Omental fat pad (tissue), 4 donors: ENCODE results near the gene APRT. TPM values are rescaled to one million over a fixed set of nuclear protein-coding genes. Genes with fewer than 3 reads are reported as not detected.

ENCODE experiments used
- ATAC-seq: fragments of 150-250 bp; one replicate; pipeline ENCODE4 v1.9.1; 2016; ENCODE audit warnings: mild to moderate bottlenecking, moderate library complexity; ENCODE audit not compliant: low FRiP score
- DNase-seq: peaks from one replicate; pipeline ENCODE4 v3.0.0-alpha.2; 2019; ENCODE audit warnings: low spot score
- total RNA-seq, 4 donors: library from RNA; depleted of rRNA; stranded (reverse); fragments of >200 nt; gene quantifications; one replicate each; pipeline ENCODE4 v1.1.0, GENCODE V29; 2016
- TF ChIP-seq, protein P1 (sequence below), 3 donors: fragments of 450-650 bp; IDR thresholded peaks; one replicate each; pipeline ENCODE4 v1.5.1; 2016 to 2017; ENCODE audit warnings: antibody characterized with exemption in 3 of 3, mild to moderate bottlenecking in 3 of 3, moderate library complexity in 2 of 3

The APRT gene
- total RNA-seq, 4 donors from 2014 or later, result 94.4 to 127 (median 115) TPM

DNA sequence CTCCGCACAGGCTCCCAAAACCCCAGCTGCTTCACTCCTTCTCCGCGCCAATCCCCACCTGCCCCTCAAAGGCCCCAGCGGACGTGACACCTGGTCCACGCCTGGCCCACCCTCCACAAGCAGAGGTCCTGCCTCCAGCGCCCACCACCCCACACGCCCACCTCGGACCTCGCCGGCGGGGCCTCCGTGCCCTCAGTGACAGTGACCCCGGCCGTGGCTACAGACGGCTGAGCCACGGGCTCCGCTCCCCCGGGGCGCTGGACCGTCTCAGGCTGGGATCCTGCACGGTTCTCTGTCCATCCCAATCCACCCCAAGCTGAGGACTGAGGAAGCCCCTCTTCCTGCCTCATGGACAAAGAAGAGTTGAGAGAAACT lies 51.8 kb downstream of the APRT start:
- ATAC-seq (no peak), DNase-seq (no peak)
- TF ChIP-seq, protein P1, sequence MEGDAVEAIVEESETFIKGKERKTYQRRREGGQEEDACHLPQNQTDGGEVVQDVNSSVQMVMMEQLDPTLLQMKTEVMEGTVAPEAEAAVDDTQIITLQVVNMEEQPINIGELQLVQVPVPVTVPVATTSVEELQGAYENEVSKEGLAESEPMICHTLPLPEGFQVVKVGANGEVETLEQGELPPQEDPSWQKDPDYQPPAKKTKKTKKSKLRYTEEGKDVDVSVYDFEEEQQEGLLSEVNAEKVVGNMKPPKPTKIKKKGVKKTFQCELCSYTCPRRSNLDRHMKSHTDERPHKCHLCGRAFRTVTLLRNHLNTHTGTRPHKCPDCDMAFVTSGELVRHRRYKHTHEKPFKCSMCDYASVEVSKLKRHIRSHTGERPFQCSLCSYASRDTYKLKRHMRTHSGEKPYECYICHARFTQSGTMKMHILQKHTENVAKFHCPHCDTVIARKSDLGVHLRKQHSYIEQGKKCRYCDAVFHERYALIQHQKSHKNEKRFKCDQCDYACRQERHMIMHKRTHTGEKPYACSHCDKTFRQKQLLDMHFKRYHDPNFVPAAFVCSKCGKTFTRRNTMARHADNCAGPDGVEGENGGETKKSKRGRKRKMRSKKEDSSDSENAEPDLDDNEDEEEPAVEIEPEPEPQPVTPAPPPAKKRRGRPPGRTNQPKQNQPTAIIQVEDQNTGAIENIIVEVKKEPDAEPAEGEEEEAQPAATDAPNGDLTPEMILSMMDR (IDR thresholded peaks at IDR 0.05), result no peak

Other genes with a start within 250 kb of the APRT start
- gene ZC3H18, start 241.5 kb downstream of the APRT start, total RNA-seq, result 10 to 100 TPM; 10.6 to 25.6 (median 17.8) TPM
- gene IL17C, start 173.4 kb downstream of the APRT start, total RNA-seq, result not detected
- 100 to 1,000 TPM; 174 to 329 (median 245) TPM for gene CYBA, start 160.9 kb downstream of the APRT start, total RNA-seq
- gene MVD, start 148.8 kb downstream of the APRT start, total RNA-seq, result 10 to 100 TPM; 10.9 to 27.5 (median 16.3) TPM
- gene SNAI3, start 125.4 kb downstream of the APRT start, total RNA-seq, result 1 to 10 TPM in 2 of 4 donors, under 1 TPM in 2; 0.37 to 2.3 (median 0.99) TPM
- gene RNF166, start 105.5 kb downstream of the APRT start, total RNA-seq, result 10 to 100 TPM; 13.5 to 36.4 (median 20.2) TPM
- gene CTU2, start 105.4 kb downstream of the APRT start, total RNA-seq, result 10 to 100 TPM in 2 of 4 donors, 1 to 10 TPM in 2; 6.8 to 23.7 (median 10.2) TPM
- 100 to 1,000 TPM; 151 to 315 (median 249) TPM for gene PIEZO1, start 26.7 kb downstream of the APRT start, total RNA-seq
- 1 to 10 TPM in 2 of 4 donors, under 1 TPM in 2; 0.19 to 3.5 (median 1.6) TPM for gene CDT1, start 8.1 kb downstream of the APRT start, total RNA-seq
- gene GALNS, start 45.0 kb upstream of the APRT start, total RNA-seq, result 10 to 100 TPM; 15.0 to 32.0 (median 23.4) TPM
- gene TRAPPC2L, start 45.2 kb upstream of the APRT start, total RNA-seq, result 10 to 100 TPM; 25.3 to 49.4 (median 39.7) TPM
- gene PABPN1L, start 54.7 kb upstream of the APRT start, total RNA-seq, result not detected
- 10 to 100 TPM in 1 of 4 donors, 1 to 10 TPM in 2, under 1 TPM in 1; 0.84 to 12.6 (median 1.4) TPM for gene CBFA2T3, start 165.3 kb upstream of the APRT start, total RNA-seq